Lower leg skin (tissue), 4 donors: Measurements from ENCODE around the gene ANKK1. TPM values are rescaled to one million over a fixed set of nuclear protein-coding genes. Genes with fewer than 3 reads are reported as not detected.
A peak's percentile ranks its signal among the peaks of the same experiment; 100 is the strongest.

ENCODE experiments used
- DNase-seq, 2 donors: peaks; one replicate each; pipeline ENCODE4 v3.0.0-alpha.2; 2019; ENCODE audit warnings: low spot score in 2 of 2
- H3K4me3 ChIP-seq: fragments of 200-600 bp; sonication (generic); 2 replicates; pipeline ENCODE4 v1.5.1; 2017; ENCODE audit warnings: mild to moderate bottlenecking, low read depth; ENCODE audit not compliant: poor library complexity, severe bottlenecking
- CTCF ChIP-seq, 3 donors: fragments of 450-650 bp; IDR thresholded peaks; one replicate each; pipeline ENCODE4 v1.5.1; 2016; ENCODE audit warnings: antibody characterized with exemption in 3 of 3, mild to moderate bottlenecking in 3 of 3, moderate library complexity in 2 of 3
- POLR2A ChIP-seq, 2 donors: fragments of 450-650 bp; IDR thresholded peaks; one replicate each; pipeline ENCODE4 v1.6.1; 2016 to 2017; ENCODE audit warnings: antibody characterized with exemption in 2 of 2, mild to moderate bottlenecking in 1 of 2, moderate library complexity in 1 of 2
- WGBS, 2 donors: methylation state at CpG; one replicate each; pipeline ENCODE4 v1.1.5; 2018; 5-methylcytosine and 5-hydroxymethylcytosine counted together
- intact Hi-C: fragments of 100-400 bp; cut with DNase I; formaldehyde crosslinking; loops from one replicate; pipeline ENCODE4 v1.15.0; 2023; ENCODE audit warnings: low total_unique reads
- total RNA-seq, 4 donors: library from RNA; depleted of rRNA; stranded (reverse); fragments of >200 nt; gene quantifications; one replicate each; pipeline ENCODE4 v1.1.0, GENCODE V29; 2016

Gene ANKK1
- 1 to 10 TPM; 1.3 to 8.4 (median 3.5) TPM for total RNA-seq

DNA sequence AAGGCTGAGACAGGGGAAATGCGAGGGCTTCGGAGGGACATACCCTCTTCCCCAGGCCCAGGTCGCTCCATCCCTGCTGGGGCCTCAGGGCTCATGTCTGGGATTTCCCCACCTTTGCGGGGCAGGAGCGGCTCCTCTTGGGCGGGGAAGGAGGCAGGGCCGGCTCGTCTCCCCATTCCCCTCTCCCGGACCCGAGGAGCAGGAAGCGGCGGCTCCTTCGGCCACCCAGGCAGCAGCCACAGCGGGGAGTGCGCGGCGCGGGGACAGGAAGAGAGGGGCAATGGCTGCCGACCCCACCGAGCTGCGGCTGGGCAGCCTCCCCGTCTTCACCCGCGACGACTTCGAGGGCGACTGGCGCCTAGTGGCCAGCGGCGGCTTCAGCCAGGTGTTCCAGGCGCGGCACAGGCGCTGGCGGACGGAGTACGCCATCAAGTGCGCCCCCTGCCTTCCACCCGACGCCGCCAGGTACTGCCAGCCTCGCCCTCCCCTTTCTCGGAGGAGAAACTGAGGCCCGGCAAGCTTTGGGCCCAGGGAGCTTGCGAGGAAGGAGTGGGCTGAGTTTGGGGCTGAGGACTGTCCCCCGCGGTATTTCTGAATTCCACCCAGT, at the start of gene ANKK1:
ANKK1 (plus strand) TSS at position 175 of the 607 bp plus-strand sequence; CDS start at position 281, 106 bp downstream.
- 15 to 18% methylated on average over 14 to 17 of the region's 46 CpGs for WGBS, 2 donors
- intact Hi-C loops, result no loop called here

GRCh38 chr11:113338730-113339129, 48.8 kb upstream of the ANKK1 start:
- TF ChIP-seq CTCF (IDR thresholded peaks at IDR 0.05) (no peak), POLR2A (IDR thresholded peaks at IDR 0.05) (no peak)
- 78 to 87% methylated on average over 4 of the region's 4 CpGs for WGBS, 2 donors

More for the DNA sequence above, at the start of gene ANKK1:
- TF ChIP-seq CTCF (IDR thresholded peaks at IDR 0.05), result no peak
- no peak for TF ChIP-seq POLR2A (IDR thresholded peaks at IDR 0.05)
- H3K4me3 ChIP-seq, result no peak within 1 kb of the TSS
- peak in 1 of 2 donors; percentile 81 for DNase-seq

GRCh38 chr11:113339929-113340589, 47.5 kb upstream of the ANKK1 start:
- DNase-seq, result no peak
- no peak overlapping the region for H3K4me3 ChIP-seq
- intact Hi-C loops, result no loop called here
- WGBS, 2 donors, result 84 to 91% methylated on average over 6 of the region's 6 CpGs
- TF ChIP-seq POLR2A (IDR thresholded peaks at IDR 0.05) (no peak), CTCF (IDR thresholded peaks at IDR 0.05) (no peak)

More at GRCh38 chr11:113338730-113339129, 48.8 kb upstream of the ANKK1 start:
- intact Hi-C loops, result no loop called here
- H3K4me3 ChIP-seq, result no peak overlapping the region
- no peak for DNase-seq

GRCh38 chr11:113341388-113342165, 46.0 kb upstream of the ANKK1 start:
- 78 to 88% methylated on average over 10 of the region's 10 CpGs for WGBS, 2 donors
- H3K4me3 ChIP-seq, result no peak overlapping the region
- TF ChIP-seq CTCF (IDR thresholded peaks at IDR 0.05) (no peak), POLR2A (IDR thresholded peaks at IDR 0.05) (no peak)
- intact Hi-C loops, result no loop called here
- DNase-seq, result no peak

DNA sequence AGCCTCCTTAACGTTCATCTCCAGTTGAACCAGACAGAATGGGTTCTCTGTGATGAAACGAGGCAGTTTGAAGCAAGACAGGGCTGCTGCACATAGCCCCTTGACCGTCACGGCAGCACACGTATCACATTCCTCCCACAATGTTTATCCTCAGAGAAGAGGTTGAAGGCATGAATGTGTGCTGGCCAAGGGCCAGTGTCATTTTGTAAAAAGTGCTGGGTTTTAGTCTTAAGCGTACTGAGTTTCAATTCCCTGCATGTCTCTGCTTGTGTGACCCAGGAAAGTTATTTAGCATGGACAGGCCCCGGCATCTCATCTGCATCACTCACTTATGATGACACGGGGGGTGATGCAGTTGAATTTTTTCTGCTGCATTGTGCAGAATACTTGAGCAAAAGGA, 41.6 kb upstream of the ANKK1 start:
- intact Hi-C loops, result no loop called here
- no peak for DNase-seq
- WGBS, 2 donors, result 66 to 70% methylated on average over 8 of the region's 8 CpGs
- no peak overlapping the region for H3K4me3 ChIP-seq
- TF ChIP-seq CTCF (IDR thresholded peaks at IDR 0.05), result no peak
- TF ChIP-seq POLR2A (IDR thresholded peaks at IDR 0.05), result no peak
